Neuron (in vitro differentiated cells): ENCODE measurements around the gene DPF3.

Experiments used
- H2AFZ ChIP-seq: one replicate; pipeline ENCODE4 v1.6.1; 2013; ENCODE audit warnings: low read depth, mild to moderate bottlenecking, inconsistent platforms, low read length, moderate library complexity
- H3K27me3 ChIP-seq: one replicate; pipeline ENCODE4 v1.6.1; 2013; ENCODE audit warnings: low read length; ENCODE audit not compliant: insufficient read depth
- H3K36me3 ChIP-seq: one replicate; pipeline ENCODE4 v1.6.1; 2013; ENCODE audit warnings: low read length; ENCODE audit not compliant: insufficient read depth
- H3K4me1 ChIP-seq: one replicate; pipeline ENCODE4 v1.6.1; 2013; ENCODE audit warnings: low read length; ENCODE audit not compliant: insufficient read depth
- H3K4me3 ChIP-seq: 2 replicates; pipeline ENCODE4 v1.5.1; 2013; ENCODE audit warnings: mild to moderate bottlenecking, low read length, moderate library complexity
- H3K9me3 ChIP-seq: one replicate; pipeline ENCODE4 v1.6.1; 2013; ENCODE audit warnings: low read length

DPF3 gene

GRCh38 chr14:72898448-72898847, 4.5 kb upstream of the DPF3 start:
- no peak overlapping the region for H2AFZ ChIP-seq
- H3K27me3 ChIP-seq, result peaks cover 38% of the 10 kb centered on the region
- no peak overlapping the region for H3K4me3 ChIP-seq
- H3K9me3 ChIP-seq, result no peaks in the 10 kb centered on the region
- H3K4me1 ChIP-seq, result peaks cover 15% of the 10 kb centered on the region
- no peaks in the 10 kb centered on the region for H3K36me3 ChIP-seq

GRCh38 chr14:72894623-72895378, 900 bp upstream of the DPF3 start:
- Histone ChIP-seq H3K4me3 (peak overlapping the region; percentile 95), H3K36me3 (no peaks in the 10 kb centered on the region), H3K9me3 (no peaks in the 10 kb centered on the region), H3K27me3 (peaks cover 66% of the 10 kb centered on the region), H3K4me1 (peaks cover 41% of the 10 kb centered on the region), H2AFZ (peak overlapping the region; percentile 100)

DNA sequence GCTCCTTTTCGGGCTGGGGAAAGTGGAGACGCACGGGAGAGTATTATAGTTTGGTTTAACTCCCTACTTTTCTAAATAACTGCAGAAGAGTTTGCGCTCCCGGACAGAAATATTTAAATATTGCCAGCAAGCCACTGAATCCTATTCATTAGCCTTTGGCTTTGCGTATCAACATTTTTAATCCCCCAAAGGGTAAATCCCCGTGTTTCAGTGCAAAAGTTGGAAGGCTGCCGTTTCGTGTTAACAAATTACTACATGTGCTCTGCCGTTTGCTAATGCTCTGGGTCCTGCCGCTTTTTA, 372 bp upstream of the DPF3 start:
- Histone ChIP-seq H2AFZ (peak overlapping the region; percentile 100), H3K4me3 (peak overlapping the region; percentile 95), H3K4me1 (peaks cover 41% of the 10 kb centered on the region), H3K9me3 (no peaks in the 10 kb centered on the region), H3K27me3 (peaks cover 67% of the 10 kb centered on the region), H3K36me3 (no peaks in the 10 kb centered on the region)

DNA sequence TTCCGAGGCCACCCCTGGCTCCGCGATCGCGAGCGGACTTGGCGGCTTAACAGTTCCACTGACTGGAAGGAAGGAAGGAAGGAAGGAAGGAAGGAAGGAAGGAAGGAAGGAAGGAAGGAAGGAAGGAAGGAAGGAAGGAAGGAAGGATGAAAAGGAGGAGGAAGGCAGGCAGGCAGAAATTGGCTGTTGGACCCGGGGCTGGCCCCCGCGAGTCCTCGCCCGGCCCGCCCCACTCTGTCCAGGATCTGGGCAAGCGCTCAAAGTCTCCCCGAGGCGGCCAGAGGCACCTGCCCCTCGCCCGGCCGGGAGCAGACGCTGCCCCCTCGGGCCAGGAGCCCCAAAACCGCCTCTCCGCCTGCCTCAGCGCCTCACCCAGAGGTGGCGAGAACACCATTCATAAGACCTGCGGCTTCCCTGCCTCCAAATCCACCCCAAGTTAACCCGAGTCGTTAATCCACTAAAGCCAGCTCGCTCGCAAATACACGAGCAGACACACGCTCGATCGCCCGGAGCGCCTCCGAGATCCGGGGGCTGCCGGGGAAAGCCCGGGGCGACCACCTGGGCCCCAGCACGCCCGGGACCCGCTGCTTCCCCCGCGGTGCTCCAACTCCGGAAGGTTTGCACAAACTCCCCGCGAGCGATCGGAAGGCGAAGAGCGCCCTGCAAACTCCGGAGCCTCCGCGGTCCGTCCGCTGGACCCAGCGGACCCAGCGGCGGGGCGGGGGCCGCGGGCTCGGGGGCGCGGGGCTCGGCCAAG, 844 bp downstream of the DPF3 start:
- H3K9me3 ChIP-seq, result no peaks in the 10 kb centered on the region
- peaks cover 66% of the 10 kb centered on the region for H3K27me3 ChIP-seq
- H3K36me3 ChIP-seq, result no peaks in the 10 kb centered on the region
- H3K4me3 ChIP-seq, result peak overlapping the region; percentile 95
- peak overlapping the region; percentile 100 for H2AFZ ChIP-seq
- H3K4me1 ChIP-seq, result peaks cover 41% of the 10 kb centered on the region

DNA sequence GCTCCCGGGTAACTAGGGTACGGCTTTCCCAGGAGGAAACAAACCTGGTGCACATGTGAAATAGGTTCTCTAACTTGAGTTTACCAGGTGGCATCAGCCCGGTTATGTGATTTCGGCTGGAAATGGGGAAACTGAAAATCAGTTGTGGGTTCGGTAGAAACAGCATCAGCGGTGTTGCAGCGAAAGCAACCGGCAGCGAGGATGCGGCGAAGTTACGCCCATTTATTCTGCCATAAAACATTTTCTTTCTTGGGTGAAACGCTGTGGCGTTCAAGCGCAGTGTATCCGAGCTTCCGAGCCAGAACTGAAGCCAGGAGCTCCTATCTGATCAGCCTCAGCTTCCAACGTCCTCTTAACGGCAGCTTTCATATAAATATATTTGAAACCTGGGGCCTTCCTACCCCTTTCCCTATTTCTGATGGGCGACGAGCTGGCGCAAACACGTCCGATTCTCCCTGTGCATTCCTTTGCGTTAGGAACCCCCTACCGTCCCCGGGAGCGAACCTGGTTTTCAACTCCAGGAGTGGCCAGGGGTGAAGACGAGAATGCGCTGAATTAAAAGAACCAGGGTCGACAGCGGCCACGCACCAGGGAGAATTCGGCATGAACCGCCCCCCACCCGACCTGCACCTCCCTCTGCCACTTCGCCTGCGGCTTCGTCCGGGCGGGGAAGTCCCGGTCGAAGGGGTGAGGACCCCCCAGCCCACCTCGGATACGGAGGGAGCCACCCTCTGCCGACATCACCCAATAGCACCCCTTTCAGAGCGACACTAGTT, 1.6 kb downstream of the DPF3 start:
- Histone ChIP-seq H3K27me3 (peaks cover 72% of the 10 kb centered on the region), H3K4me1 (peaks cover 41% of the 10 kb centered on the region), H2AFZ (no peak overlapping the region), H3K4me3 (peak overlapping the region; percentile 95), H3K9me3 (no peaks in the 10 kb centered on the region), H3K36me3 (no peaks in the 10 kb centered on the region)

GRCh38 chr14:72891666-72892102, 2.2 kb downstream of the DPF3 start:
- Histone ChIP-seq H3K36me3 (no peaks in the 10 kb centered on the region), H2AFZ (no peak overlapping the region), H3K4me3 (peak overlapping the region; percentile 95), H3K4me1 (peaks cover 41% of the 10 kb centered on the region), H3K27me3 (peaks cover 70% of the 10 kb centered on the region), H3K9me3 (no peaks in the 10 kb centered on the region)

DNA sequence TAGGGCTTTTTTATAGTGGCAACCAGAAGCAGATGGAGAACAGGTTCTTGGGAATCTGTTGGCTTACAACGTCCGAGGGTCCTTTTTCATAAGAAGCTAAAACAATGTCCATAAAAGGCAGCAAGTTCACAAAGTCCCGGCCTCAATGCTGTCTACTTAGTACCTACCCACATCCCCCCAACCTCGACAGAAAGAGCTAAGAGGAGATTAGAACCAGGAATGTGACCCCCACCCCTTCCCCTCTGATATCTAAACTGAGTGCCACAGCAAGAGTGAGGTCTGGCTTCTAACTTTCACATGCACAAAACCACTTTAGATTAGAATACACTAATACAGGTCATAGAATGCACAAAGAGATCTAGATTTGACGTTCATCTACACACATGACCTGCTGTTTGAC, 4.5 kb downstream of the DPF3 start:
- Histone ChIP-seq H3K4me3 (no peak overlapping the region), H3K4me1 (peaks cover 28% of the 10 kb centered on the region), H3K27me3 (peaks cover 53% of the 10 kb centered on the region), H2AFZ (no peak overlapping the region), H3K9me3 (no peaks in the 10 kb centered on the region), H3K36me3 (no peaks in the 10 kb centered on the region)

DNA sequence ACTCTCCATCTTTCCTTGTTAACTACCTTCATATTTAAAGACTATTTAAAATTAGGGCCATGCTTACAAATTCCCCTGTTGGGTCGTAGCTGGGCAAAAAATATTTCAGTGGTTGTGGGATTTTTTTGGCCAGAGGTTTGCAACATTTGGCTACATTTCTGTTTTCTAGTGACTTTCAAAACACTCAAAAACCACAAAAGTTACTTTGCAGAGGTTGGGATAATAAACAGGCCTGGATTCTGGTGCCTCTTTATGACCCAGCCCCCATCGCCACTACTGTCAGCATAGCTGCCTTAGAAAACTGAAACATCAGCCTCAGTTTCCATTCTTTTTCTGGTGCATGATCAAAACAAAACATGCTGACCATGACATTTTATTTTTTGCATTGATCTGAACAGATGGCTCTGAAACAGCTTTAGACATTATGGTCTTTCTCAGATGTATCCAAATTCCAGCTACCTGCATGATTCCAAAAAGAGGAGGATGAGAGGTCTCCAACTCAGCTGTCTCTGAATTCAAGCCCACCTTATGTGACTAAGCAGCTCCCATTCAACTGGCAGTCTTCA, 5.2 kb downstream of the DPF3 start:
- Histone ChIP-seq H3K36me3 (no peaks in the 10 kb centered on the region), H3K27me3 (peaks cover 53% of the 10 kb centered on the region), H3K4me3 (no peak overlapping the region), H3K4me1 (peaks cover 26% of the 10 kb centered on the region), H3K9me3 (no peaks in the 10 kb centered on the region), H2AFZ (no peak overlapping the region)

GRCh38 chr14:72888192-72888591, 5.7 kb downstream of the DPF3 start:
- peaks cover 53% of the 10 kb centered on the region for H3K27me3 ChIP-seq

GRCh38 chr14:72887514-72887913, 6.4 kb downstream of the DPF3 start:
- Histone ChIP-seq H3K36me3 (no peaks in the 10 kb centered on the region), H3K4me1 (peaks cover 18% of the 10 kb centered on the region), H3K9me3 (no peaks in the 10 kb centered on the region), H3K27me3 (peaks cover 48% of the 10 kb centered on the region), H2AFZ (no peak overlapping the region), H3K4me3 (no peak overlapping the region)

More at GRCh38 chr14:72888192-72888591, 5.7 kb downstream of the DPF3 start:
- H3K4me1 ChIP-seq, result peaks cover 25% of the 10 kb centered on the region
- H3K36me3 ChIP-seq, result no peaks in the 10 kb centered on the region
- H2AFZ ChIP-seq, result no peak overlapping the region
- H3K9me3 ChIP-seq, result no peaks in the 10 kb centered on the region
- no peak overlapping the region for H3K4me3 ChIP-seq

DNA sequence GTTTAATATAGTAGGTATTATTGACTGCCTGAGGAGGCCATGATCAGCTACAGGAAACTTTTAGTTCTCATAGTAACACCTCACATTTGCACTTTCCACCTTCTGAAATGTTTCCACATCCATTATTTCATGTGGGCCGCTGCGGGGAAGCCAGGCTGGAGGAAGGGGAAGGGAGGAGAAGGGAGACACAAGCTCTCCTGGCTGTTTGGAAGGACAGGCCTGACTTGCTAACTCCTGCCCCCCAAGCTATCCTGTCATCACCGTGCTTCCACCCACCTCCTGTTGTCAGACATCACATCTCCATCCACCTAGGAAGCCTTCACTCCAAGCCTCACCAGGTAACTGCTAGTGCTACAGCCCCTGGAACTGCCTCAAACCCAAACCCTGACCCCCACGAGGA, 9.5 kb downstream of the DPF3 start:
- no peaks in the 10 kb centered on the region for H3K36me3 ChIP-seq
- peaks cover 19% of the 10 kb centered on the region for H3K27me3 ChIP-seq
- no peak overlapping the region for H3K4me3 ChIP-seq
- no peaks in the 10 kb centered on the region for H3K4me1 ChIP-seq
- no peaks in the 10 kb centered on the region for H3K9me3 ChIP-seq
- H2AFZ ChIP-seq, result no peak overlapping the region

DNA sequence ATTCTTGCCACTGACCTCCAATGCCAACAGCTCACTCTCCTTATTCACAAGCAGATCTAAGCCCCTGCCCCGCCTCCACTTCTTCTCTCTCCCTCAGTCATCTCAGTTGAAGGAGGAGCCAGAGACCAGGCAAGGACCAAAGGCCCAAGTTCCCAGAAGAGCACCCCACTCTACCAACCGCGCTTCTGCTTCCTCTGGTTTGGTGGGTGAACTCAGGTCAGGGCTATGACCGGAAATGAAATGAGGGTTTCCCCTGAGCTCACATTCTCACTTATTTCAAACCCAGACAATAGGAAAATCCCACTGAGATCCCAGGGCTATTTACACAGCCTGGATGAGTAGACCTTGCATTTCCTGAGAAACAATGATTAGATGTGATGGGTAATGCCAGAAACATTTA, 9.9 kb downstream of the DPF3 start:
- Histone ChIP-seq H3K27me3 (peaks cover 15% of the 10 kb centered on the region), H2AFZ (no peak overlapping the region), H3K36me3 (no peaks in the 10 kb centered on the region), H3K9me3 (no peaks in the 10 kb centered on the region), H3K4me1 (no peaks in the 10 kb centered on the region), H3K4me3 (no peak overlapping the region)

DNA sequence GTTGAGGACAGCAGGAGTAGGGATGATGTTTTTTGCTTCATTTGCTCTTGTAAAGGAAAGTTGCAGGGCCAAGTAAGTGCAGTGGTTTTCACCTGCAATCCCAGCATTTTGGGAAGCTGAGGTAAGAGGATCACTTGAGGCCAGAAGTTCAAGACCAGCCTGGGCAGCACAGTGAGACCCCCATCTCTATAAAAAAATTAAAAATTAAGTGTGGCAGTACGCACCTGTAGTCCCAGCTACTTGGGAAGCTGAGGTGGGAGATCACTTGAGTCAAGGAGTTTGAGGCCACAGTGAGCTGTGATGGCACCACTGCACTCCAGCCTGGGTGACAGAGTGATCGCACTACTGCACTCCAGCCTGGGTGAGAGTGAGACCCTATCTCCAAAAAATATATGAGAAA, 10.8 kb downstream of the DPF3 start:
- H3K27me3 ChIP-seq, result peaks cover 11% of the 10 kb centered on the region
- H3K36me3 ChIP-seq, result no peaks in the 10 kb centered on the region
- no peak overlapping the region for H2AFZ ChIP-seq
- no peak overlapping the region for H3K4me3 ChIP-seq
- H3K4me1 ChIP-seq, result no peaks in the 10 kb centered on the region
- no peaks in the 10 kb centered on the region for H3K9me3 ChIP-seq
